Glutamatergic neuron (in vitro differentiated cells): ENCODE results near the gene PLEKHA1. TPM values are rescaled to one million over a fixed set of nuclear protein-coding genes. Genes with fewer than 3 reads are reported as not detected.

Source experiments
- DNase-seq: peaks from one replicate; pipeline ENCODE4 v3.0.0; 2022
- H3K27ac Mint-ChIP-seq: one replicate; pipeline ENCODE4 v1.8.0; 2020; ENCODE audit warnings: mild to moderate bottlenecking, mixed read lengths, inconsistent platforms; ENCODE audit not compliant: unreplicated experiment
- H3K27me3 Mint-ChIP-seq: one replicate; pipeline ENCODE4 v1.8.0; 2020; ENCODE audit warnings: mild to moderate bottlenecking, moderate library complexity, mixed read lengths, inconsistent platforms; ENCODE audit not compliant: unreplicated experiment
- H3K36me3 Mint-ChIP-seq: one replicate; pipeline ENCODE4 v1.8.0; 2020; ENCODE audit warnings: mild to moderate bottlenecking, mixed read lengths, inconsistent platforms; ENCODE audit not compliant: unreplicated experiment
- H3K4me1 Mint-ChIP-seq: one replicate; pipeline ENCODE4 v1.8.0; 2020; ENCODE audit warnings: mild to moderate bottlenecking, low read depth, mixed read lengths, inconsistent platforms; ENCODE audit not compliant: unreplicated experiment
- H3K4me3 Mint-ChIP-seq: one replicate; pipeline ENCODE4 v1.8.0; 2020; ENCODE audit warnings: mild to moderate bottlenecking, mixed read lengths, inconsistent platforms; ENCODE audit not compliant: unreplicated experiment
- H3K9me3 Mint-ChIP-seq: one replicate; pipeline ENCODE4 v1.8.0; 2020; ENCODE audit warnings: mild to moderate bottlenecking, moderate library complexity, mixed read lengths, inconsistent platforms; ENCODE audit not compliant: unreplicated experiment
- CTCF ChIP-seq: fragments of 200-600 bp; sonication (generic); IDR thresholded peaks from one replicate; pipeline ENCODE4 v1.5.0; 2021; ENCODE audit not compliant: partially characterized antibody, unreplicated experiment
- total RNA-seq: library from RNA; stranded (reverse); fragmentation: NEBNext Ultra II Directional; extraction: Animal tissue kit (Norgen Biotek cat#: 25700); gene quantifications from one replicate; pipeline ENCODE4 v1.2.1, GENCODE V29; 2021; ENCODE audit not compliant: unreplicated experiment

Gene PLEKHA1
- total RNA-seq, 1 donor from 2014 or later = 31.4 TPM

GRCh38 chr10:122346326-122346950 lies 28.1 kb upstream of the PLEKHA1 start:
- Mint-ChIP-seq H3K4me1 (peaks cover 4% of the 10 kb centered on the region), H3K9me3 (peaks cover 2% of the 10 kb centered on the region), H3K36me3 (peaks cover 22% of the 10 kb centered on the region), H3K27me3 (peaks cover 4% of the 10 kb centered on the region), H3K27ac (no peak overlapping the region), H3K4me3 (no peak overlapping the region)
- TF ChIP-seq CTCF = no peak
- DNase-seq = no peak

- no peak for DNase-seq
- Mint-ChIP-seq H3K27me3 (peaks cover 4% of the 10 kb centered on the region), H3K4me3 (no peak overlapping the region), H3K9me3 (peaks cover 2% of the 10 kb centered on the region), H3K27ac (no peak overlapping the region), H3K36me3 (peaks cover 23% of the 10 kb centered on the region), H3K4me1 (peaks cover 4% of the 10 kb centered on the region)
- no peak for TF ChIP-seq CTCF
Observed at GRCh38 chr10:122347170-122347841, 27.2 kb upstream of the PLEKHA1 start.

GRCh38 chr10:122348512-122348911 lies 26.0 kb upstream of the PLEKHA1 start:
- H3K36me3 Mint-ChIP-seq = peaks cover 23% of the 10 kb centered on the region
- no peak overlapping the region for H3K4me3 Mint-ChIP-seq
- no peak for TF ChIP-seq CTCF
- no peak overlapping the region for H3K27ac Mint-ChIP-seq
- peaks cover 9% of the 10 kb centered on the region for H3K4me1 Mint-ChIP-seq
- peaks cover 2% of the 10 kb centered on the region for H3K9me3 Mint-ChIP-seq
- DNase-seq = no peak
- peaks cover 4% of the 10 kb centered on the region for H3K27me3 Mint-ChIP-seq

- TF ChIP-seq CTCF = no peak
- H3K9me3 Mint-ChIP-seq = peaks cover 2% of the 10 kb centered on the region
- H3K36me3 Mint-ChIP-seq = peaks cover 23% of the 10 kb centered on the region
- peaks cover 12% of the 10 kb centered on the region for H3K4me1 Mint-ChIP-seq
- no peak overlapping the region for H3K4me3 Mint-ChIP-seq
- H3K27ac Mint-ChIP-seq = no peak overlapping the region
- no peak for DNase-seq
- H3K27me3 Mint-ChIP-seq = peaks cover 4% of the 10 kb centered on the region
Observed at GRCh38 chr10:122348935-122349361, 25.6 kb upstream of the PLEKHA1 start.

- no peak overlapping the region for H3K4me3 Mint-ChIP-seq
- H3K36me3 Mint-ChIP-seq = peaks cover 21% of the 10 kb centered on the region
- H3K27me3 Mint-ChIP-seq = peaks cover 3% of the 10 kb centered on the region
- peaks cover 2% of the 10 kb centered on the region for H3K9me3 Mint-ChIP-seq
- no peak overlapping the region for H3K27ac Mint-ChIP-seq
- TF ChIP-seq CTCF = no peak
- H3K4me1 Mint-ChIP-seq = peaks cover 16% of the 10 kb centered on the region
- no peak for DNase-seq
Observed at GRCh38 chr10:122349758-122350369, 24.6 kb upstream of the PLEKHA1 start.
